Measurements from ENCODE around the gene NGEF. TPM values are rescaled to one million over a fixed set of nuclear protein-coding genes. Genes with fewer than 3 reads are reported as not detected.

The NGEF gene
- total RNA-seq, 4 donors from 2014 or later: 0.29 to 18.4 (median 5.2) TPM

GRCh38 chr2:233037078-233037477, 24.0 kb upstream of the NGEF start:
- H3K4me1 ChIP-seq: no peaks in the 10 kb centered on the region
- TF ChIP-seq CTCF (IDR thresholded peaks at IDR 0.05) (no peak), POLR2A (IDR thresholded peaks at IDR 0.05) (no peak)
- no peak overlapping the region for H3K27ac ChIP-seq
- intact Hi-C loops (cut with DNase I; ENCODE audit: low total_unique reads): no loop called here
- no peaks in the 10 kb centered on the region for H3K36me3 ChIP-seq
- H3K4me3 ChIP-seq: no peak overlapping the region
- no peaks in the 10 kb centered on the region for H3K9me3 ChIP-seq
- no peaks in the 10 kb centered on the region for H3K27me3 ChIP-seq
- no peak for DNase-seq

GRCh38 chr2:233036162-233036838, 23.2 kb upstream of the NGEF start:
- Histone ChIP-seq H3K27me3 (no peaks in the 10 kb centered on the region), H3K4me3 (no peak overlapping the region), H3K27ac (no peak overlapping the region), H3K36me3 (no peaks in the 10 kb centered on the region), H3K9me3 (no peaks in the 10 kb centered on the region), H3K4me1 (no peaks in the 10 kb centered on the region)
- DNase-seq: no peak
- intact Hi-C loops (cut with DNase I; ENCODE audit: low total_unique reads): no loop called here
- TF ChIP-seq CTCF (IDR thresholded peaks at IDR 0.05) (no peak), POLR2A (IDR thresholded peaks at IDR 0.05) (no peak)

- Histone ChIP-seq H3K4me3 (no peak overlapping the region), H3K9me3 (no peaks in the 10 kb centered on the region), H3K4me1 (no peaks in the 10 kb centered on the region), H3K36me3 (no peaks in the 10 kb centered on the region), H3K27ac (no peak overlapping the region), H3K27me3 (no peaks in the 10 kb centered on the region)
- intact Hi-C loops (cut with DNase I; ENCODE audit: low total_unique reads): no loop called here
- TF ChIP-seq CTCF (IDR thresholded peaks at IDR 0.05) (no peak), POLR2A (IDR thresholded peaks at IDR 0.05) (no peak)
- no peak for DNase-seq
These were observed 22.5 kb upstream of the NGEF start for GRCh38 chr2:233035426-233036161.

GRCh38 chr2:233034091-233034882, 21.2 kb upstream of the NGEF start:
- intact Hi-C loops (cut with DNase I; ENCODE audit: low total_unique reads): no loop called here
- no peaks in the 10 kb centered on the region for H3K9me3 ChIP-seq
- H3K4me3 ChIP-seq: no peak overlapping the region
- H3K4me1 ChIP-seq: no peaks in the 10 kb centered on the region
- no peaks in the 10 kb centered on the region for H3K36me3 ChIP-seq
- no peak for DNase-seq
- no peaks in the 10 kb centered on the region for H3K27me3 ChIP-seq
- no peak overlapping the region for H3K27ac ChIP-seq
- TF ChIP-seq POLR2A (IDR thresholded peaks at IDR 0.05): no peak
- TF ChIP-seq CTCF (IDR thresholded peaks at IDR 0.05): no peak

- TF ChIP-seq CTCF (IDR thresholded peaks at IDR 0.05): no peak
- no peak for TF ChIP-seq POLR2A (IDR thresholded peaks at IDR 0.05)
- Histone ChIP-seq H3K9me3 (no peaks in the 10 kb centered on the region), H3K27ac (no peak overlapping the region), H3K36me3 (no peaks in the 10 kb centered on the region), H3K27me3 (no peaks in the 10 kb centered on the region), H3K4me1 (no peaks in the 10 kb centered on the region), H3K4me3 (no peak overlapping the region)
- DNase-seq: no peak
- intact Hi-C loops (cut with DNase I; ENCODE audit: low total_unique reads): no loop called here
These were observed 20.6 kb upstream of the NGEF start for GRCh38 chr2:233033672-233034071.

All from uterus (tissue), 4 donors.